ENCODE data around the gene LRRC9. TPM values are rescaled to one million over a fixed set of nuclear protein-coding genes. Genes with fewer than 3 reads are reported as not detected.
"Not testable (repeated sequence)": the region's sequence is repeated elsewhere in the genome, so short reads cannot be mapped to it uniquely, and the experiment has no call there.

Gene LRRC9
- total RNA-seq, 1 experiment from 2014 or later, result not detected

DNA sequence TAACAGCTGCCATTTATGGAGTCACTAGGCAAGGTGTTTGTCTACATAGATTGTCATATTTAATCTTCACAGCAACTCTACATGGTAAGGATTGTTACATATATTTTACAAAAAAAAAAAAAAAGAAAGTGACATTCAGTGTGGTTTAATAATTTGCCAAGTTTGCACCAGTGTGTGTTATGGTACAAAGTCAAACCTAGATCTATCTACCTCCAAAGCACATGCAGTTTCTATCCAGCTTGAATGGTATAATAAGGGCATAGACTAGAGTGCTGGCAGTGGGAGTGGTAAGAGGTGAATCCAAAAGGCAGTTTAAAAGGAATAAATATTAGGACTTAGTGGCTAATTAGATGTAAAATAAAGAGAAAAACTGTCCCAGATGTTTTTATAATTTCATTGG, 105.6 kb downstream of the LRRC9 start:
- Histone ChIP-seq H3K4me2 (ENCODE audit: low read length) (no peak overlapping the region), H3K36me3 (ENCODE audit: low read depth, low read length) (no peaks in the 10 kb centered on the region), H3K79me2 (ENCODE audit: low read length) (no peaks in the 10 kb centered on the region), H3K9me3 (ENCODE audit: low read length) (no peaks in the 10 kb centered on the region), H3F3A (ENCODE audit: low read length, unreplicated experiment) (no peaks in the 10 kb centered on the region), H3K4me3 (ENCODE audit: low read length) (no peak overlapping the region), H3K4me1 (ENCODE audit: insufficient read depth, low read length) (no peaks in the 10 kb centered on the region), H4K20me1 (ENCODE audit: low read length) (no peaks in the 10 kb centered on the region), H3K27ac (ENCODE audit: low read length) (no peak overlapping the region), H3K9ac (ENCODE audit: low read length) (no peak overlapping the region), H3K27me3 (ENCODE audit: low read length) (peaks cover 19% of the 10 kb centered on the region), H2AFZ (ENCODE audit: low read length) (no peak overlapping the region), H3K9me2 (replicated peaks; ENCODE audit: low read length) (no peaks in the 10 kb centered on the region)
- intact Hi-C loops (cut with micrococcal nuclease), result no loop called here
- ATAC-seq, result no peak
- POLR2A ChIA-PET (ENCODE audit: unreplicated experiment), result no interaction called here
- TF ChIP-seq EZH2 (IDR thresholded peaks at IDR 0.05; ENCODE audit: low read length, unreplicated experiment), result no peak
- TF ChIP-seq, protein P1, sequence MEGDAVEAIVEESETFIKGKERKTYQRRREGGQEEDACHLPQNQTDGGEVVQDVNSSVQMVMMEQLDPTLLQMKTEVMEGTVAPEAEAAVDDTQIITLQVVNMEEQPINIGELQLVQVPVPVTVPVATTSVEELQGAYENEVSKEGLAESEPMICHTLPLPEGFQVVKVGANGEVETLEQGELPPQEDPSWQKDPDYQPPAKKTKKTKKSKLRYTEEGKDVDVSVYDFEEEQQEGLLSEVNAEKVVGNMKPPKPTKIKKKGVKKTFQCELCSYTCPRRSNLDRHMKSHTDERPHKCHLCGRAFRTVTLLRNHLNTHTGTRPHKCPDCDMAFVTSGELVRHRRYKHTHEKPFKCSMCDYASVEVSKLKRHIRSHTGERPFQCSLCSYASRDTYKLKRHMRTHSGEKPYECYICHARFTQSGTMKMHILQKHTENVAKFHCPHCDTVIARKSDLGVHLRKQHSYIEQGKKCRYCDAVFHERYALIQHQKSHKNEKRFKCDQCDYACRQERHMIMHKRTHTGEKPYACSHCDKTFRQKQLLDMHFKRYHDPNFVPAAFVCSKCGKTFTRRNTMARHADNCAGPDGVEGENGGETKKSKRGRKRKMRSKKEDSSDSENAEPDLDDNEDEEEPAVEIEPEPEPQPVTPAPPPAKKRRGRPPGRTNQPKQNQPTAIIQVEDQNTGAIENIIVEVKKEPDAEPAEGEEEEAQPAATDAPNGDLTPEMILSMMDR (conservative IDR thresholded peaks at IDR 0.05; ENCODE audit: low read depth, low read length), result no peak
- no peak for TF ChIP-seq EZH2phosphoT487 (IDR thresholded peaks at IDR 0.05; ENCODE audit: borderline replicate concordance, low read length)
- no TSS peak for BruUV-seq (replicated peaks)
- CTCF ChIA-PET, result no interaction called here
- DNase-seq, result no peak

DNA sequence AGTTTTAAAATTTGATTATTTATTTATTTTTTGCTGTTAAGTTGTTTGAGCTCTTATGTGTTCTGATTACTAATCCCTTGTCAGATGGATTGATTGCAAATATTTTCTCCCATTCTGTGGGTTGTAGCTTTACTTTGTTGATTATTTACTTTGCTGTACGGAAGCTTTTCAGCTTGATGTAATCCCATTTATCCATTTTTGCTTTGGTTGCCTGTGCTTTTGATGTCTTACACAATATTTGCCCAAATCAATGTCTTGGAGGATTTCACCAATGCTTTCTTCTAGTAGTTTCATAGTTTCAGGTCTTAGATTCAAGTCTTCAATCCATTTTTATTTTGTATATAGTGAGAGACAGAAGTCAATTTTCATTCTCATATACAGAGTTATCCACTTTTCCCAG, 115.2 kb downstream of the LRRC9 start:
- Histone ChIP-seq H3F3A (ENCODE audit: low read length, unreplicated experiment) (no peaks in the 10 kb centered on the region), H3K27me3 (ENCODE audit: low read length) (peaks cover 15% of the 10 kb centered on the region; the same call in 1 of the 2 replicates), H4K20me1 (ENCODE audit: low read length) (no peaks in the 10 kb centered on the region), H3K4me2 (ENCODE audit: low read length) (no peak overlapping the region), H3K9me3 (ENCODE audit: low read length) (no peaks in the 10 kb centered on the region), H3K9me2 (replicated peaks; ENCODE audit: low read length) (0 out of 2 replicates have a peak, but pooled peaks cover 7% of the 10 kb centered on the region), H3K36me3 (ENCODE audit: low read depth, low read length) (no peaks in the 10 kb centered on the region), H3K4me3 (ENCODE audit: low read length) (no peak overlapping the region), H2AFZ (ENCODE audit: low read length) (no peak overlapping the region), H3K79me2 (ENCODE audit: low read length) (no peaks in the 10 kb centered on the region), H3K4me1 (ENCODE audit: insufficient read depth, low read length) (no peaks in the 10 kb centered on the region), H3K9ac (ENCODE audit: low read length) (no peak overlapping the region), H3K27ac (ENCODE audit: low read length) (no peak overlapping the region)
- CTCF ChIA-PET, result no interaction called here
- no peak for DNase-seq
- TF ChIP-seq EZH2 (IDR thresholded peaks at IDR 0.05; ENCODE audit: low read length, unreplicated experiment) (no peak), EZH2phosphoT487 (IDR thresholded peaks at IDR 0.05; ENCODE audit: borderline replicate concordance, low read length) (no peak)
- TF ChIP-seq, protein P1 (conservative IDR thresholded peaks at IDR 0.05; ENCODE audit: low read depth, low read length), result no peak
- no peak for ATAC-seq
- POLR2A ChIA-PET (ENCODE audit: unreplicated experiment), result no interaction called here
- no TSS peak for BruUV-seq (replicated peaks)
- intact Hi-C loops (cut with micrococcal nuclease), result no loop called here

DNA sequence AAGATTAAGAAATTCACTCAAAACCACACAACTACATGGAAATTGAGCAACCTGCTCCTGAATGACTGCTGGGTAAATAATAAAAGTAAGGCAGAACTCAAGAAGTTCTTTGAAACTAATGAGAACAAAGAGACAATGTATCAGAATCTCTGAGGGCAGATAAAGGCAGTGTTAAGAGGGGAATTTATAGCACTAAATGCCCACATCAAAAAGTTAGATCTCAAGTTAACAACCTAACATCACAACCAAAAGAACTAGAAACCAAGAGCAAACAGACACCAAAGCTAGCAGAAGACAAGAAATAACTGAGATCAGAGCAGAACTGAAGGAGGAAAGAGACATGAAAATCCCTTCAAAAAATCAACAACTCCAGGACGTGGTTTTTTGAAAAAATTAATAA, 128.0 kb downstream of the LRRC9 start:
- H2AFZ ChIP-seq (ENCODE audit: low read length); H3K4me2 ChIP-seq (ENCODE audit: low read length); H3K27ac ChIP-seq (ENCODE audit: low read length); H3F3A ChIP-seq (ENCODE audit: low read length, unreplicated experiment); ATAC-seq; H3K36me3 ChIP-seq (ENCODE audit: low read depth, low read length); H3K79me2 ChIP-seq (ENCODE audit: low read length); H3K4me1 ChIP-seq (ENCODE audit: insufficient read depth, low read length); BruUV-seq (replicated peaks); H3K9ac ChIP-seq (ENCODE audit: low read length); H3K9me2 ChIP-seq (replicated peaks; ENCODE audit: low read length); DNase-seq; POLR2A ChIA-PET (ENCODE audit: unreplicated experiment); H3K4me3 ChIP-seq (ENCODE audit: low read length); intact Hi-C loops (cut with micrococcal nuclease); H3K9me3 ChIP-seq (ENCODE audit: low read length); H3K27me3 ChIP-seq (ENCODE audit: low read length); H4K20me1 ChIP-seq (ENCODE audit: low read length); CTCF ChIA-PET: not testable (repeated sequence)

Data from PC-3 (cell line).